Cardiac muscle cell (in vitro differentiated cells and primary cell): ENCODE results near the gene LHX8. TPM values are rescaled to one million over a fixed set of nuclear protein-coding genes. Genes with fewer than 3 reads are reported as not detected.
A peak's percentile ranks its signal among the peaks of the same experiment; 100 is the strongest.

Source experiments
- DNase-seq, 2 donors: peaks; one replicate each; pipeline versions ENCODE4 v3.0.0 to v3.0.0-alpha.2; 2010 to 2017; ENCODE audit warnings: low read depth in 1 of 2, low spot score in 1 of 2
- H3K27ac ChIP-seq: fragments of 200-600 bp; sonication (generic); 2 replicates; pipeline ENCODE4 v1.5.1; 2016
- H3K27me3 ChIP-seq: fragments of 200-600 bp; sonication (generic); 2 replicates; pipeline ENCODE4 v1.6.0; 2016; ENCODE audit warnings: control low read depth
- H3K36me3 ChIP-seq: fragments of 200-600 bp; sonication (generic); 2 replicates; pipeline ENCODE4 v1.5.1; 2016; ENCODE audit warnings: control low read depth
- H3K4me1 ChIP-seq: fragments of 200-600 bp; sonication (generic); 2 replicates; pipeline ENCODE4 v1.8.1; 2017; ENCODE audit warnings: low read depth, mild to moderate bottlenecking, mixed run types
- H3K4me3 ChIP-seq: fragments of 200-600 bp; sonication (generic); 2 replicates; pipeline ENCODE4 v1.5.1; 2016; ENCODE audit warnings: mild to moderate bottlenecking
- H3K9me3 ChIP-seq: fragments of 200-600 bp; sonication (generic); 2 replicates; pipeline ENCODE4 v1.5.1; 2017; ENCODE audit warnings: low read depth, mild to moderate bottlenecking, control low read depth
- CTCF ChIP-seq: IDR thresholded peaks from 2 replicates; pipeline ENCODE4 v1.5.1; 2012; ENCODE audit warnings: low read depth, mild to moderate bottlenecking, low read length
- polyA plus RNA-seq: library from polyadenylated mRNA; unstranded; fragments of >200 nt; fragmentation: Nextera tagmentation; extraction: Ambion mirVana; gene quantifications from 2 replicates; pipeline ENCODE4 v1.2.1, GENCODE V29; 2016
- total RNA-seq: library from RNA; depleted of rRNA; stranded (reverse); fragments of >200 nt; gene quantifications from 2 replicates; pipeline ENCODE4 v1.2.3, GENCODE V29; 2016

LHX8 gene
- total and polyA plus RNA-seq, 2 experiments from 2014 or later: 0.18 to 1.9 TPM

GRCh38 chr1:75130865-75131564 is 3.2 kb upstream of the LHX8 start:
- Histone ChIP-seq H3K27ac (no peak overlapping the region), H3K4me3 (peak overlapping the region; percentile 14), H3K4me1 (peaks cover 17% of the 10 kb centered on the region), H3K27me3 (peaks cover 97% of the 10 kb centered on the region), H3K9me3 (no peaks in the 10 kb centered on the region), H3K36me3 (no peaks in the 10 kb centered on the region)
- peak in 1 of 2 donors; percentile 47 for DNase-seq
- no peak for TF ChIP-seq CTCF

GRCh38 chr1:75131565-75132241 is 2.5 kb upstream of the LHX8 start:
- Histone ChIP-seq H3K4me3 (no peak overlapping the region), H3K27ac (no peak overlapping the region), H3K27me3 (peaks cover 100% of the 10 kb centered on the region), H3K36me3 (no peaks in the 10 kb centered on the region), H3K9me3 (no peaks in the 10 kb centered on the region), H3K4me1 (peaks cover 20% of the 10 kb centered on the region)
- TF ChIP-seq CTCF: no peak
- DNase-seq: no peak

- no peak for DNase-seq
- Histone ChIP-seq H3K27me3 (peaks cover 100% of the 10 kb centered on the region), H3K4me1 (peaks cover 21% of the 10 kb centered on the region), H3K4me3 (no peak overlapping the region), H3K27ac (no peak overlapping the region), H3K36me3 (no peaks in the 10 kb centered on the region), H3K9me3 (no peaks in the 10 kb centered on the region)
- no peak for TF ChIP-seq CTCF
These were observed 1.9 kb upstream of the LHX8 start for GRCh38 chr1:75132242-75132811.

GRCh38 chr1:75132812-75133619 is 1.2 kb upstream of the LHX8 start:
- no peaks in the 10 kb centered on the region for H3K36me3 ChIP-seq
- H3K27me3 ChIP-seq: peaks cover 100% of the 10 kb centered on the region
- peak in 1 of 2 donors; percentile 26 for DNase-seq
- no peak overlapping the region for H3K4me3 ChIP-seq
- no peaks in the 10 kb centered on the region for H3K9me3 ChIP-seq
- TF ChIP-seq CTCF: no peak
- peaks cover 21% of the 10 kb centered on the region for H3K4me1 ChIP-seq
- H3K27ac ChIP-seq: no peak overlapping the region
